Neutrophil (primary cell): ENCODE measurements around the gene ARL6IP5.
A peak's percentile ranks its signal among the peaks of the same experiment; 100 is the strongest.

ENCODE experiments used
- H3K27ac ChIP-seq: fragments of 200-600 bp; sonication (generic); 2 replicates; pipeline ENCODE4 v1.5.1; 2016; ENCODE audit warnings: mild to moderate bottlenecking, moderate library complexity
- H3K27me3 ChIP-seq: fragments of 200-600 bp; sonication (generic); 2 replicates; pipeline ENCODE4 v1.6.0; 2016; ENCODE audit warnings: mild to moderate bottlenecking
- H3K36me3 ChIP-seq: fragments of 200-600 bp; sonication (generic); 2 replicates; pipeline ENCODE4 v1.5.1; 2017
- H3K4me1 ChIP-seq, 2 experiments: fragments of 200-600 bp in 1 of 2; sonication (generic) in 1 of 2; 1 replicate in 1 of 2; 2 replicates in 1 of 2; pipeline versions ENCODE4 v1.5.1 to v1.6.1; 2013 to 2016; ENCODE audit warnings: low read depth in 1 of 2, low read length in 1 of 2, mild to moderate bottlenecking in 1 of 2, moderate library complexity in 1 of 2; ENCODE audit not compliant: control insufficient read depth in 1 of 2, insufficient read depth in 1 of 2
- H3K4me3 ChIP-seq, 2 experiments: fragments of 200-600 bp in 1 of 2; sonication (generic) in 1 of 2; 1 replicate in 1 of 2; 2 replicates in 1 of 2; pipeline ENCODE4 v1.5.1; 2013 to 2016; ENCODE audit warnings: low read depth in 1 of 2, low read length in 1 of 2, mild to moderate bottlenecking in 1 of 2, moderate library complexity in 1 of 2
- H3K9me3 ChIP-seq: fragments of 200-600 bp; sonication (generic); 2 replicates; pipeline ENCODE4 v1.5.1; 2016
- CTCF ChIP-seq: fragments of 200-600 bp; sonication (generic); IDR thresholded peaks from 2 replicates; pipeline ENCODE4 v1.5.1; 2016; ENCODE audit warnings: antibody characterized with exemption

Gene ARL6IP5, protein sequence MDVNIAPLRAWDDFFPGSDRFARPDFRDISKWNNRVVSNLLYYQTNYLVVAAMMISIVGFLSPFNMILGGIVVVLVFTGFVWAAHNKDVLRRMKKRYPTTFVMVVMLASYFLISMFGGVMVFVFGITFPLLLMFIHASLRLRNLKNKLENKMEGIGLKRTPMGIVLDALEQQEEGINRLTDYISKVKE

DNA sequence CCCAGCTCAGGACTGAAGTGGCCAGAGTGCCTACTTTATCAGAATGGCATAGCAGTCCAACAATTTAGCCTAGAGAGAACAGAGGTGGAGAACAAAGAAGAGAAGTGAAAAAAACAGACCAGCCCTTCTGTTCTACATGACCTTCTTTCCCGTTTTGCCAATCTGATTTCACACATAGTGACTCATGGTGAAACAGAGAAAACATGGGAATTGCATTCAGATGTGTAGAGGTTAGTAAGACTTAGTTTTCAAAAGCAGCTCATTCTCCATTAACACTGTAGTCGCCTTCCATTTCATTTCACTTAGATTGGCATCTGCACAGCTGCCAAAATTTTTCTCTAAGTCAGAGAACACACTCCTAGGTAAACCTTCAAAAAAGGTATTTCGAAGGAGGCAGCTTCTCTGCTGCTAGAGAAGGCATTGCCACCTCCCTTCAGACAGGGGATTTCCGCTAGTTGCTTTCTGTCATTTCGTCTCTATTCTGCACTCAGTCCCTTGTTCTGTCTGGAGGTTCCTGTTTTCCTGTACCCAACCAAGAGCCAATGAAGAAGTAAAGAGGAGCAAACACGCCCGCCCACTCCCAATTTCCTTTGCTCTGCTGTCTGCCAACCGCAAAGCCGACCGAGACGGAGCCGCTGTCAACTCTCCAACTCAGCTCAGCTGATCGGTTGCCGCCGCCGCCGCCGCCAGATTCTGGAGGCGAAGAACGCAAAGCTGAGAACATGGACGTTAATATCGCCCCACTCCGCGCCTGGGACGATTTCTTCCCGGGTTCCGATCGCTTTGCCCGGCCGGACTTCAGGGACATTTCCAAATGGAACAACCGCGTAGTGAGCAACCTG, at the start of gene ARL6IP5:
Gene ARL6IP5, plus strand, starts transcription at position 612 of the 842 bp plus-strand sequence. Its CDS starts 111 bp downstream, at position 723.
- TF ChIP-seq CTCF = no peak
- H3K4me1 ChIP-seq = peaks cover 56 to 73% of the 10 kb centered on the region in 2 experiments
- H3K27ac ChIP-seq = peak within 1 kb of the TSS; percentile 92
- no peaks in the 10 kb centered on the region for H3K36me3 ChIP-seq
- H3K4me3 ChIP-seq = peak within 1 kb of the TSS; percentile 77 to 83
- H3K9me3 ChIP-seq = no peaks in the 10 kb centered on the region
- H3K27me3 ChIP-seq = no peaks in the 10 kb centered on the region

DNA sequence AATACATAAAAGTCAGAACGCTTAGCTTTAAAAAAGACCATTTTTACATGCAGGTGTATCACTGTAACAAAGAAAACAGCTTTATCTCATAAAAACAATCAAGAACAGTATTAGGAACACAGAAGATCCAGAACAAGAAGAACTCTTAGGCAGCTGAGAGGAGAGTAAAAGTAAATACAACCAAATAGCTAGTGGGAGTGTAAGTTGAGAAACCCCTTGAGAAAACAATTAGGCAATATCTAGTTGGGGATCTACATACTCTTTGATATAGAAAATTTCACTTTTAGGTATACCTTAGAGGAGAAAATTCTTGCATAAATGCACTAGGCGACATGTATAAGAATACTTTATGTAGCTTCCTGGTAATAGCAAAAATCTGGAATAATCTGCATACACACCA, 40.1 kb upstream of the ARL6IP5 start:
- H3K4me3 ChIP-seq = no peak overlapping the region
- no peak overlapping the region for H3K27ac ChIP-seq
- H3K36me3 ChIP-seq = peaks cover 86% of the 10 kb centered on the region
- H3K9me3 ChIP-seq = peaks cover 6% of the 10 kb centered on the region
- no peak for TF ChIP-seq CTCF
- no peaks in the 10 kb centered on the region for H3K27me3 ChIP-seq
- H3K4me1 ChIP-seq = peaks cover 0 to 5% of the 10 kb centered on the region in 2 experiments

GRCh38 chr3:69048990-69049389, 35.7 kb upstream of the ARL6IP5 start:
- no peaks in the 10 kb centered on the region for H3K27me3 ChIP-seq
- H3K27ac ChIP-seq = no peak overlapping the region
- H3K36me3 ChIP-seq = peaks cover 56% of the 10 kb centered on the region
- peaks cover 6% of the 10 kb centered on the region for H3K9me3 ChIP-seq
- H3K4me1 ChIP-seq = peaks cover 21 to 31% of the 10 kb centered on the region in 2 experiments
- no peak overlapping the region for H3K4me3 ChIP-seq
- no peak for TF ChIP-seq CTCF

GRCh38 chr3:69051756-69052471, 32.8 kb upstream of the ARL6IP5 start, which contains the start of gene TMF1:
TSS of gene TMF1 (minus strand) at chr3:69052333. CDS start at chr3:69052086, 247 bp downstream.
- H3K4me1 ChIP-seq = peaks cover 21 to 30% of the 10 kb centered on the region in 2 experiments
- peak; percentile 4 for TF ChIP-seq CTCF
- peaks cover 5% of the 10 kb centered on the region for H3K9me3 ChIP-seq
- H3K27ac ChIP-seq = peak within 1 kb of the TSS; percentile 96
- peaks cover 57% of the 10 kb centered on the region for H3K36me3 ChIP-seq
- peak within 1 kb of the TSS; percentile 85 to 93 for H3K4me3 ChIP-seq
- no peaks in the 10 kb centered on the region for H3K27me3 ChIP-seq

- no peak for TF ChIP-seq CTCF
- H3K4me1 ChIP-seq = peaks cover 21 to 26% of the 10 kb centered on the region in 2 experiments
- H3K27me3 ChIP-seq = no peaks in the 10 kb centered on the region
- no peaks in the 10 kb centered on the region for H3K9me3 ChIP-seq
- H3K27ac ChIP-seq = peak overlapping the region; percentile 96
- H3K4me3 ChIP-seq = peak overlapping the region; percentile 85 to 93
- H3K36me3 ChIP-seq = peaks cover 54% of the 10 kb centered on the region
Measured at GRCh38 chr3:69052472-69052898, 32.3 kb upstream of the ARL6IP5 start.
